ENCODE data around the gene MAPKBP1. TPM values are rescaled to one million over a fixed set of nuclear protein-coding genes. Genes with fewer than 3 reads are reported as not detected.

The MAPKBP1 gene
- total RNA-seq, 1 experiment from 2014 or later = 29.3 TPM

DNA sequence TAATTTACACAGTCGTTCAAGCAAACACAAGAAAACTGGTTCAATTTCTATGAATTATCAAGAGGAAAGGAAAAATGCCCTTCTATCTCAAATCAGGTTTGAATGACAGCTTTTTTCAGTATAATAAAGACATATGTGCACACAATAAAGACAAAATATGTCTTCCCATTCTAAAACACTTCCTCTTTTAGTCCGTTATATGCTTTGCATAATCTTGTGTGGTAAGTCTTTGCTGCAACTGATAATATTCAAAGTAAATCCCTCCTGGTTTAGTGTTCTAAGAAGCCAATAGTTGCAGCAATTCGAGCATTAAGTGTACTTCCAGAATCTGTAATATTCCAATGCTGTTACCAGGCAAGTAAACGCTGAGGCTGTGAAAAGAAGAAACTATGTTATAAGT, 43.7 kb upstream of the MAPKBP1 start:
- peak; percentile 6 for DNase-seq (ENCODE audit: low spot score)
- CTCF ChIA-PET = no interaction called here

DNA sequence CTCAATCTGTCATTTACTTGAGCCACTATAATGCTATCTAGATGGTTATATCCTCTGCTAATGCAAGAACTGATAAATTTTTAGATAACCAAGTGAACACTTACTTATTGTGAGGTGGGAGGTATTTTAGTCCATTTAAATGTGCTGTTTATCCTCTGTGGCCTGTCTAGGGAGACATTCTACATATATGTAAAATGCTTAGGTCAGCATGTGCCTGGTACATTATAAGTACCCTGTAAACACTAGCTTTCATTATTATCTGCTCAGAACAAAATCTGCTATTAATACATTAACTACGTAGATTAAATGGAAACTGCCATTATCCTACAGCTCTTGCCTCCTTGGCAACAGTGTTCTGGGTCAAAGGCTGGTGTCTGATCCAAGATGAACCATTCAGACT, 41.8 kb upstream of the MAPKBP1 start:
- no peak for TF ChIP-seq EZH2 (IDR thresholded peaks at IDR 0.05; ENCODE audit: borderline replicate concordance, low read depth, low read length, poor library complexity, severe bottlenecking)
- TF ChIP-seq, protein P1, sequence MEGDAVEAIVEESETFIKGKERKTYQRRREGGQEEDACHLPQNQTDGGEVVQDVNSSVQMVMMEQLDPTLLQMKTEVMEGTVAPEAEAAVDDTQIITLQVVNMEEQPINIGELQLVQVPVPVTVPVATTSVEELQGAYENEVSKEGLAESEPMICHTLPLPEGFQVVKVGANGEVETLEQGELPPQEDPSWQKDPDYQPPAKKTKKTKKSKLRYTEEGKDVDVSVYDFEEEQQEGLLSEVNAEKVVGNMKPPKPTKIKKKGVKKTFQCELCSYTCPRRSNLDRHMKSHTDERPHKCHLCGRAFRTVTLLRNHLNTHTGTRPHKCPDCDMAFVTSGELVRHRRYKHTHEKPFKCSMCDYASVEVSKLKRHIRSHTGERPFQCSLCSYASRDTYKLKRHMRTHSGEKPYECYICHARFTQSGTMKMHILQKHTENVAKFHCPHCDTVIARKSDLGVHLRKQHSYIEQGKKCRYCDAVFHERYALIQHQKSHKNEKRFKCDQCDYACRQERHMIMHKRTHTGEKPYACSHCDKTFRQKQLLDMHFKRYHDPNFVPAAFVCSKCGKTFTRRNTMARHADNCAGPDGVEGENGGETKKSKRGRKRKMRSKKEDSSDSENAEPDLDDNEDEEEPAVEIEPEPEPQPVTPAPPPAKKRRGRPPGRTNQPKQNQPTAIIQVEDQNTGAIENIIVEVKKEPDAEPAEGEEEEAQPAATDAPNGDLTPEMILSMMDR (conservative IDR thresholded peaks at IDR 0.05; ENCODE audit: low read depth, low read length) = no peak
- CTCF ChIA-PET = no interaction called here
- Histone ChIP-seq H3K4me1 (ENCODE audit: insufficient read depth, low read length, poor library complexity, severe bottlenecking) (peaks cover 9% of the 10 kb centered on the region), H3K9me3 (ENCODE audit: low read depth, low read length, poor library complexity, severe bottlenecking) (no peaks in the 10 kb centered on the region), H3K27me3 (replicated peaks; ENCODE audit: insufficient read depth, low read depth, low read length, poor library complexity) (no peaks in the 10 kb centered on the region), H3K27ac (ENCODE audit: low read depth, low read length, poor library complexity, severe bottlenecking) (no peak overlapping the region), H3K4me3 (ENCODE audit: low read depth, low read length, poor library complexity, severe bottlenecking) (no peak overlapping the region), H3K36me3 (ENCODE audit: insufficient read depth, low read length, poor library complexity, severe bottlenecking) (peaks cover 31% of the 10 kb centered on the region)
- BruUV-seq (replicated peaks) = no TSS peak
- intact Hi-C loops (cut with micrococcal nuclease; ENCODE audit: unreplicated experiment) = no loop called here
- DNase-seq (ENCODE audit: low spot score) = no peak
- POLR2A ChIA-PET (ENCODE audit: low non-redundant PET) = no interaction called here

More for the DNA sequence above, 43.7 kb upstream of the MAPKBP1 start:
- H3K27ac ChIP-seq (ENCODE audit: low read depth, low read length, poor library complexity, severe bottlenecking) = peak overlapping the region; percentile 24
- BruUV-seq (replicated peaks) = no TSS peak
- H3K9me3 ChIP-seq (ENCODE audit: low read depth, low read length, poor library complexity, severe bottlenecking) = no peaks in the 10 kb centered on the region
- POLR2A ChIA-PET (ENCODE audit: low non-redundant PET) = interaction anchor here (0.6 kb wide), 1 partner anchor 77 kb away, joined by 4 read pairs; no protein-coding TSS in a partner anchor
- TF ChIP-seq EZH2 (IDR thresholded peaks at IDR 0.05; ENCODE audit: borderline replicate concordance, low read depth, low read length, poor library complexity, severe bottlenecking) = no peak
- TF ChIP-seq, protein P1 (conservative IDR thresholded peaks at IDR 0.05; ENCODE audit: low read depth, low read length) = no peak
- H3K4me3 ChIP-seq (ENCODE audit: low read depth, low read length, poor library complexity, severe bottlenecking) = no peak overlapping the region
- no peaks in the 10 kb centered on the region for H3K27me3 ChIP-seq (replicated peaks; ENCODE audit: insufficient read depth, low read depth, low read length, poor library complexity)
- peaks cover 18% of the 10 kb centered on the region for H3K36me3 ChIP-seq (ENCODE audit: insufficient read depth, low read length, poor library complexity, severe bottlenecking)
- peaks cover 9% of the 10 kb centered on the region for H3K4me1 ChIP-seq (ENCODE audit: insufficient read depth, low read length, poor library complexity, severe bottlenecking)
- intact Hi-C loops (cut with micrococcal nuclease; ENCODE audit: unreplicated experiment) = no loop called here

DNA sequence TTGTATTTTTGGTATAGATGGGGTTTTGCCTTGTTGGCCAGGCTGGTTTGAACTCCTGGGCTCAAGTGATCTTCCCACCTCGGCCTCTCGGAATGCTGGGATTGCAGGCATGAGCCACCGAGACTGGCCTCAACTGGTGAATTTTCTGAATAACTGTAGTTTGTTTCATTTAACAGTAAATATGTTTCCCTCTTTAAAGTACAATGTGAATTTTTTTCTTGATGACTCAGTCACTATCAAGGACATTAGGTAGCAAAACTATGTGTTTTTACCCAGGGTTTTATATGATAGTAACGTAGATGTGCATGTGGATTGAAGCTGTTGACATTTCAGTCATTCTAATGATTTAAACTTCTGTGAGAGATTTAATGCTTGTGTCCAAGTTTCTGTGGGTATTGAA, 40.2 kb upstream of the MAPKBP1 start:
- Histone ChIP-seq H3K4me3 (ENCODE audit: low read depth, low read length, poor library complexity, severe bottlenecking) (no peak overlapping the region), H3K27me3 (replicated peaks; ENCODE audit: insufficient read depth, low read depth, low read length, poor library complexity) (no peaks in the 10 kb centered on the region), H3K9me3 (ENCODE audit: low read depth, low read length, poor library complexity, severe bottlenecking) (no peaks in the 10 kb centered on the region), H3K4me1 (ENCODE audit: insufficient read depth, low read length, poor library complexity, severe bottlenecking) (peaks cover 9% of the 10 kb centered on the region), H3K27ac (ENCODE audit: low read depth, low read length, poor library complexity, severe bottlenecking) (no peak overlapping the region), H3K36me3 (ENCODE audit: insufficient read depth, low read length, poor library complexity, severe bottlenecking) (peaks cover 31% of the 10 kb centered on the region)
- CTCF ChIA-PET = no interaction called here
- BruUV-seq (replicated peaks) = no TSS peak
- no peak for DNase-seq (ENCODE audit: low spot score)
- TF ChIP-seq EZH2 (IDR thresholded peaks at IDR 0.05; ENCODE audit: borderline replicate concordance, low read depth, low read length, poor library complexity, severe bottlenecking) = no peak
- TF ChIP-seq, protein P1 (conservative IDR thresholded peaks at IDR 0.05; ENCODE audit: low read depth, low read length) = no peak
- POLR2A ChIA-PET (ENCODE audit: low non-redundant PET) = no interaction called here
- intact Hi-C loops (cut with micrococcal nuclease; ENCODE audit: unreplicated experiment) = no loop called here

All from A673 (cell line).